GM12892 (cell line): Measurements from ENCODE around the gene CPNE7.

ENCODE experiments used
- DNase-seq: peaks from one replicate; pipeline ENCODE4 v3.0.0; 2011; ENCODE audit not compliant: insufficient read length
- FAIRE-seq: peaks from 2 replicates; lab custom pipeline; 2011; peaks lifted over from hg19 to GRCh38; lab: Jason Lieb, UNC
- POLR2A ChIP-seq: IDR thresholded peaks from 2 replicates; pipeline ENCODE4 v1.6.1; 2011; ENCODE audit warnings: low read depth, low read length, control low read depth
- POLR2AphosphoS5 ChIP-seq: IDR thresholded peaks from 2 replicates; pipeline ENCODE4 v1.6.1; 2011; ENCODE audit warnings: low read depth, low read length, control low read depth
- TAF1 ChIP-seq: IDR thresholded peaks from 2 replicates; pipeline ENCODE4 v1.6.1; 2011; ENCODE audit warnings: low read depth, mild to moderate bottlenecking, control low read depth, low read length, borderline replicate concordance

The CPNE7 gene

GRCh38 chr16:89571636-89572035 is 3.9 kb upstream of the CPNE7 start:
- DNase-seq (no peak), FAIRE-seq (no peak)
- TF ChIP-seq POLR2A = no peak
- TF ChIP-seq POLR2AphosphoS5 = no peak
- no peak for TF ChIP-seq TAF1

GRCh38 chr16:89572073-89572484 is 3.5 kb upstream of the CPNE7 start:
- TF ChIP-seq POLR2AphosphoS5 (no peak), POLR2A (no peak), TAF1 (no peak)
- DNase-seq (no peak), FAIRE-seq (peak; percentile 90)

GRCh38 chr16:89572485-89573205 is 2.9 kb upstream of the CPNE7 start:
- DNase-seq (no peak), FAIRE-seq (no peak)
- TF ChIP-seq POLR2AphosphoS5 (no peak), TAF1 (no peak), POLR2A (no peak)

GRCh38 chr16:89573826-89574680 is 1.5 kb upstream of the CPNE7 start:
- TF ChIP-seq TAF1 (no peak), POLR2AphosphoS5 (no peak), POLR2A (no peak)
- FAIRE-seq = no peak
- DNase-seq = no peak

GRCh38 chr16:89574681-89575246 is 794 bp upstream of the CPNE7 start:
- DNase-seq = peak; percentile 93
- peak; percentile 85 for FAIRE-seq
- TF ChIP-seq TAF1 = no peak
- no peak for TF ChIP-seq POLR2A
- TF ChIP-seq POLR2AphosphoS5 = no peak

GRCh38 chr16:89576153-89577054 is 846 bp downstream of the CPNE7 start:
- TF ChIP-seq POLR2A = no peak
- TF ChIP-seq TAF1 = no peak
- no peak for TF ChIP-seq POLR2AphosphoS5
- FAIRE-seq (no peak), DNase-seq (no peak)

- FAIRE-seq (no peak), DNase-seq (no peak)
- TF ChIP-seq POLR2A (no peak), POLR2AphosphoS5 (no peak), TAF1 (no peak)
These were observed 1.6 kb downstream of the CPNE7 start for GRCh38 chr16:89577055-89577759.

GRCh38 chr16:89579351-89579750 is 3.8 kb downstream of the CPNE7 start:
- no peak for TF ChIP-seq POLR2A
- no peak for TF ChIP-seq POLR2AphosphoS5
- TF ChIP-seq TAF1 = no peak
- no peak for FAIRE-seq
- no peak for DNase-seq

- TF ChIP-seq TAF1 (no peak), POLR2A (no peak), POLR2AphosphoS5 (no peak)
- no peak for DNase-seq
- peak; percentile 57 for FAIRE-seq
These were observed 5.6 kb downstream of the CPNE7 start for GRCh38 chr16:89581045-89581695.

GRCh38 chr16:89581861-89582563 is 6.5 kb downstream of the CPNE7 start:
- DNase-seq = no peak
- TF ChIP-seq TAF1 (no peak), POLR2A (no peak), POLR2AphosphoS5 (no peak)
- no peak for FAIRE-seq
